Left ventricle myocardium superior (tissue), 1 donor: ENCODE data around the gene PUDP. TPM values are rescaled to one million over a fixed set of nuclear protein-coding genes. Genes with fewer than 3 reads are reported as not detected.

Source experiments
- ATAC-seq: fragments of 200-7000 bp; cut with Tn5 transposase; one replicate; pipeline ENCODE4 v1.9.1; 2020; ENCODE audit warnings: mild to moderate bottlenecking, moderate library complexity
- DNase-seq: peaks from one replicate; pipeline ENCODE4 v3.0.0-alpha.2; 2020
- intact Hi-C: fragments of 100-400 bp; cut with micrococcal nuclease; formaldehyde crosslinking; loops from one replicate; pipeline ENCODE4 v1.11.0; 2022
- total RNA-seq: library from RNA; stranded (reverse); fragmentation: NEBNext Ultra II Directional; extraction: Animal tissue kit (Norgen Biotek cat#: 25700); gene quantifications from one replicate; pipeline ENCODE4 v1.2.1, GENCODE V29; 2021
- donor health status: DM: no; HTN: yes; CAD: no; lungs with severe emphysema.

The PUDP gene
- total RNA-seq, 1 donor from 2014 or later = 21.9 TPM

GRCh38 chrX:7083021-7083420, 64.9 kb downstream of the PUDP start:
- no peak for DNase-seq
- ATAC-seq = no peak
- intact Hi-C loops = no loop called here

- DNase-seq (no peak), ATAC-seq (no peak)
- intact Hi-C loops = no loop called here
Measured at GRCh38 chrX:7082556-7082955, 65.4 kb downstream of the PUDP start.

- DNase-seq = no peak
- intact Hi-C loops = no loop called here
- ATAC-seq = no peak
Measured at GRCh38 chrX:7077241-7078230, 70.4 kb downstream of the PUDP start.

- intact Hi-C loops = no loop called here
- peak; percentile 50 for ATAC-seq
- no peak for DNase-seq
Measured at GRCh38 chrX:7076245-7076661, 71.7 kb downstream of the PUDP start.

GRCh38 chrX:7074908-7075204, 73.1 kb downstream of the PUDP start:
- intact Hi-C loops = no loop called here
- DNase-seq (no peak), ATAC-seq (no peak)

GRCh38 chrX:7074148-7074907, 73.6 kb downstream of the PUDP start:
- intact Hi-C loops = no loop called here
- DNase-seq (no peak), ATAC-seq (no peak)

GRCh38 chrX:7073336-7073735, 74.6 kb downstream of the PUDP start:
- no peak for DNase-seq
- ATAC-seq = no peak
- intact Hi-C loops = no loop called here

GRCh38 chrX:7072856-7073255, 75.1 kb downstream of the PUDP start:
- intact Hi-C loops = no loop called here
- ATAC-seq (no peak), DNase-seq (no peak)

- intact Hi-C loops = no loop called here
- no peak for DNase-seq
- ATAC-seq = no peak
Measured at GRCh38 chrX:7071390-7071789, 76.6 kb downstream of the PUDP start.

- DNase-seq = no peak
- intact Hi-C loops = no loop called here
- ATAC-seq = no peak
Measured at GRCh38 chrX:7069556-7069955, 78.4 kb downstream of the PUDP start.

- DNase-seq = no peak
- no peak for ATAC-seq
- intact Hi-C loops = no loop called here
Measured at GRCh38 chrX:7068939-7069367, 79.0 kb downstream of the PUDP start.

- peak; percentile 43 for ATAC-seq
- DNase-seq = no peak
- intact Hi-C loops = no loop called here
Measured at GRCh38 chrX:7067256-7067655, 80.7 kb downstream of the PUDP start.

- intact Hi-C loops = no loop called here
- ATAC-seq (no peak), DNase-seq (no peak)
Measured at GRCh38 chrX:7065473-7065872, 82.5 kb downstream of the PUDP start.

- ATAC-seq (no peak), DNase-seq (no peak)
- intact Hi-C loops = no loop called here
Measured at GRCh38 chrX:7062903-7063302, 85.0 kb downstream of the PUDP start.

GRCh38 chrX:7062276-7062675, 85.7 kb downstream of the PUDP start:
- ATAC-seq = no peak
- intact Hi-C loops = no loop called here
- DNase-seq = no peak

- no peak for ATAC-seq
- intact Hi-C loops = no loop called here
- no peak for DNase-seq
Measured at GRCh38 chrX:7061429-7061828, 86.5 kb downstream of the PUDP start.

- DNase-seq (no peak), ATAC-seq (no peak)
- intact Hi-C loops = no loop called here
Measured at GRCh38 chrX:7060444-7060843, 87.5 kb downstream of the PUDP start.

- intact Hi-C loops = no loop called here
- DNase-seq = no peak
Measured at GRCh38 chrX:7059859-7060258, 88.1 kb downstream of the PUDP start.

GRCh38 chrX:7059214-7059838, 88.6 kb downstream of the PUDP start:
- intact Hi-C loops = no loop called here
- ATAC-seq (no peak), DNase-seq (no peak)

More at GRCh38 chrX:7059859-7060258, 88.1 kb downstream of the PUDP start:
- ATAC-seq = no peak
